GM18868 (cell line): Measurements from ENCODE around the gene GRM6.

ENCODE experiments used
- ATAC-seq: cut with Tn5 transposase; IDR thresholded peaks from one replicate; pipeline ENCODE4 v1.9.1; 2021; ENCODE audit warnings: mild to moderate bottlenecking, moderate library complexity; ENCODE audit not compliant: unreplicated experiment

GRM6 gene

DNA sequence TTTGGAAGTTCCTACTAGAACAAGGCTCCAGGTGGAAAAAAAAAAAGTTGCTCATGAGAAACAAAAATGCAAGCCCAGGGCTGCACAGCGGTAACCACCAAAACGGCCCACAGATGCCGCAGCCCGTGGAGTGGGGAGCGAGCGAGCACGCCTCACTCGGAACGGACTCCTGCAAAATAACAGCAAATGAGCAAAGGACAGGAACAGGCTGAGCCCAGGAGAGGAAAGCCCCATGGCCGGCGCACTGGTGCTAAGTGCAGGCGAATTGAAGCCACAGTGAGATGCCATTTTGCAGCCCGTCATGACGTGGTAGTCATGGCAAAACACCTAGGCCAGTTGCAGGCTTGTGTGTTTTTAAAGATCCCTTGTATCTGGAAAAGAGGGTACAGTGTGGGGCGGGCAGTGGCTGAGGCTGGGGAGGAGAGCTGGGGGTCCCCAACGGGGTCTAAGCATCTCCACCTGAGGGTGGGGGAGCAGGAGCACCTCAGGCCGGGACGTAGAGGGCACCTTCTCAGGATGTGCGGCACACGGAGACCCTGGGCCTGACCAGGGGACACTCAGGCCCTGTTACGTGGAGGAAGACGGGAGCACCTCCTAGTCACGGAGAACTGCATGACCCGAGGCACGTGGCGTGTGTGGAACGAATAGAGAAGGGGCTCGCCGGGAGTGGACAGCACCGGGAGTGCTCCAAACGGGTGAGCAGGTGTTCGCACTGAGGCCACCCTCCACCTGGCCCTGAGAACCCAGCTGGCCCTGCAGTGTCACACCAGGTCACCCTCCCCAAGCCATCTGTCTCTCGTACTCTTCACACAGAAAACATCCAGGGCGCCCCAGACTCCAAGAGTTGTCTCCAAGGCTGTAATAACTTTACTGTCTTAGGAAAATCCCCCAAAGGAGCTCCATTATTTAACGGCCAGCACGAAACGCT lies 10.7 kb downstream of the GRM6 start:
- no peak for ATAC-seq

DNA sequence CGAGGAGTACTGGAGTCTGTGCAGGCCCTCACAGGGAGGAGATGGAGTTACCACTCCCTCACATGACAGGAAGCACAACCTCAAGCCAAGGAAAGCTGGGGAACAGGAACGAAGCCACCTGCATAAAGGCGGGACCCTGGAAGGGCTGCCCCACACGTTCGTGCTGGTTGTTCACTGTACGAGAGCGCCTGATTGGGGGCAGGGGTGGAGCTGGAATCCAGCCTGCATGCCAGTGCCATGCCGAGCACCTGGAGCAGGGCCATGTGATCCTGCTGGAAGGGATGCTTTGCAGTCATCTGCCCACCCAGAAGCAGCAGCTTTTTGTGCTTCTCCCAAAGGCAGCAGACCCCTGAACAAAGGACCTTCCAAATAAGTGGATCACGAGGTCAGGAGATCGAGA lies 11.4 kb downstream of the GRM6 start:
- no peak for ATAC-seq

DNA sequence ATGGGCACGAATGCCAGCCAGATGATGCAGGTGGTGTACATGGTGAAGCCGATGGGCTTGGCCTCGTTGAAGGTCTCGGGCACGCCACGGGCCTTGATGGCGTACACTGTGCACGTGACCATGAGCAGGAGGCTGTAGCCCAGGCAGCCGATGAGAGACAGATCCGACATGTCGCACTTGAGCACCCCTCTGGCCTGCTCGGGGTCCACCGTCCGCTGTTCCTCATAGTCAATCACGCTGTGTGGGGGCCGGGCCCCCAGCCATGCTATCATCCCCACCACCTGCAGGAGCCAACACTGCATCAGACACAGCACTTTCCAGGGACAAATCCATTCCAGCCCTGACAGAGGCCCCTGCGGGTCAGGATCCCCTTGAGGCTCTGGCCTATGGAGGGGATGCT lies 12.2 kb downstream of the GRM6 start:
- no peak for ATAC-seq

DNA sequence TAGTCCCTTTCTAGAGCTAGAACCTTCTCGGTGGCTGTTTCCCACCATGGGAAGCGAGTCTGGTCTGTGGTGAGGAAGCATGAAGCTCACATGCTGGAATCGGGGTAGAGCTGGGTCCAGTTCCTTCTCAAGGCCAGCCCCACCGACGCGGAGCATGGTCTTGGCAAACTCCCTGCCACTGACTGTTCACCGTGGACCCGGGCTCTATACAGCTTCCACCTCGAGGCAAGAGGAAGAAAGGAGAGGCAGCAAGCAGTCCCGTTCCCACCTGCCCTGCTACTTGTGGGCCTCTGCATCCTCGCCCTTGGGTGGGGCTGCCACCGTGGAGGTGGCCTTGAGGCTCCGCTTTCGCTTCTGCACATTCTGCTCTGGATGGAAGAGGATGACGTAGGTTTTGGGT lies 13.7 kb downstream of the GRM6 start:
- no peak for ATAC-seq

DNA sequence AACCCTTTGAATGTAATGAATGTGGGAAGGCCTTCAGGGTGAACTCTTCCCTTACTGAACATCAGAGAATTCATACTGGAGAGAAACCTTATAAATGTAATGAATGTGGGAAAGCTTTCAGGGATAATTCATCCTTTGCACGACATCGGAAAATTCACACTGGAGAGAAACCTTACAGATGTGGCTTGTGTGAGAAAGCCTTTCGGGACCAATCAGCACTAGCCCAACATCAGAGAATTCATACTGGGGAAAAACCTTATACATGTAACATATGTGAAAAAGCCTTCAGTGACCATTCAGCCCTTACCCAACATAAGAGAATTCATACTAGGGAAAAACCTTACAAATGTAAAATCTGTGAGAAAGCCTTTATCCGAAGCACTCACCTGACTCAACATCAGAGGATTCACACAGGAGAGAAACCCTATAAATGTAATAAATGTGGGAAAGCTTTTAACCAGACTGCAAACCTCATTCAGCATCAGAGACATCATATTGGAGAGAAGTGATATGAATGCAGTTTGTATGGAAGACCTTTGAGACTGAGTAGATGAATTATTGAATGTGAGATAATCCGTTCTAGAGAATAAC lies 29.6 kb downstream of the GRM6 start:
- no peak for ATAC-seq

DNA sequence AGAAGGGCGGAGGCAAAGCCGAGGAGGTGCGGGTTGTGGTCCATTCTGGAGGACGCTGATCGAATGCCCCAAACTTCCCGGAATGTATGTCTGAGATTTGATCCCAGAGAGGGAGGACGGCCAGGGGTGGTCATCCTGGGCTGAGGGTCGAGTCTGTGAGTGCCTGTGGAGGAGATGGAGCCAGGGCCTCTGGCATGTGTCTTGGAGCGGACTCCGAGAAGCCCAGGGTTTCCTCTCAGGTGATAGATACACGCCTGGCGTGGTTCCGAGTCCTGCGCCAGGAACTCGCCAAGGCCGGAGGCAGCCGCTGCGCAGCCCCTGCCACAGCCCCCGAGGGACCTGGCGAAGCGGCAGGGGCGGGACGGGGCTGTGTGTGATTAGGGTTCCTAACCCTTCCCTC lies 53.8 kb downstream of the GRM6 start:
- no peak for ATAC-seq

DNA sequence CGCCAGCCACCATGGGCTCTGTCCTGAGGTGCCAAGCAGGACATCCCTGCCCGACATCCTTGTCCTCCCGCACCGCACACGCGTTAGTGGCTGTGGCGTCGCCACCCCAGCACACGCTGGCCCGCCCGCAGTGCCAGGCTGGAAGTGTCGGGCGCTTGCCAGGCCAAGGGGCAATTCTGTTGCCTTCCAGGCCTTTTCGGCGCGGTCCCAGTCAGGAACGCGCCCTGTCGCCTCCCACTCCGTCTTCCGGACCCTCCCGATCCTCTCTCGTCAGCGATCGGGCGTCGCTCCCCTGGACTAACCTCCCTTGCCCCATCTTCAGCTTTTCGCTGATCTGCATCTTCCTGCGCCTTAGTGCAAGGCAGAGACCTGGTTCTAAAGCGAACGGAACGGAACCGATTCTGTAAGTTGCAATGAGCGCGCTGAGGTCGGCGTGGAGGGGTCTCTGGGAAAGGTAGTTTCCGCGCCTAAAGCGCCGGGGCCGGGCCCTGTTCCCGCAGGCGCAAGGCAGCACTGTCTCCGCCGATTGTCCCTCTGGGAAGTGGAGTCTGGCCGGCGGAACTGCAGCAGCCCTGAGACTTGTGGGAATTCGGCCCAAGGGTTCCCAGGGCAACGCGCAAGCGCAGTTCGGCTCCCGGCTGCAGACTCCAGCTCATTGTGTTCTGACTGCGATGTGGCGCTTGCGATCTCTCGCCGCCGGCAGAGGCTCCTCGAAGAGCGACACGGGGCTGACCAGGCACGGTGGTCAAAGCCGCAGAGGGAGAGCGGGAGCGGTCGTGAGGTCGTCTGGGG lies 54.4 kb downstream of the GRM6 start, which contains the start of gene ZNF454:
ZNF454 (plus strand) TSS at position 630 of the 792 bp plus-strand sequence. CDS start 1,594 bp downstream, outside the sequence.
- ATAC-seq = no peak

DNA sequence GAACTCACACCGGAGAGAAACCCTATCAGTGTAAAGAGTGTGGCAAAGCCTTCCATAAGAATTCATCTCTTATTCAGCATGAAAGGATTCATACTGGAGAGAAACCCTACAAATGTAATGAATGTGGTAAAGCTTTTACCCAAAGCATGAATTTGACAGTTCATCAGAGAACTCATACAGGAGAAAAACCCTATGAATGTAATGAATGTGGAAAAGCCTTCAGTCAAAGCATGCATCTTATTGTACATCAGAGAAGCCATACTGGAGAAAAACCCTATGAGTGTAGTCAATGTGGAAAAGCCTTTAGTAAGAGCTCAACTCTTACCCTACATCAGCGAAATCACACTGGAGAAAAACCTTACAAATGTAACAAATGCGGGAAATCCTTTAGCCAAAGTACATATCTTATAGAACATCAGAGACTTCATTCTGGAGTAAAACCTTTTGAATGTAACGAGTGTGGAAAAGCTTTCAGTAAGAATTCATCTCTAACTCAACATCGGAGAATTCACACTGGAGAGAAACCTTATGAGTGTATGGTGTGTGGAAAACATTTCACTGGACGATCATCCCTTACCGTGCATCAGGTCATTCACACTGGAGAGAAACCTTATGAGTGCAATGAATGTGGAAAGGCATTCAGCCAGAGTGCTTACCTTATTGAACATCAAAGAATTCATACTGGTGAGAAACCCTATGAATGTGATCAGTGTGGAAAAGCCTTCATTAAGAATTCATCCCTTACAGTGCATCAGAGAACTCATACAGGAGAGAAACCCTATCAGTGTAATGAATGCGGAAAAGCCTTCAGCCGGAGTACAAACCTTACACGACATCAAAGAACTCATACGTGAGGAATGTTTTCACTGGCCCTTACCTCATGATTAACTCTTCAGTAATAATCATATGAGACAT lies 63.0 kb downstream of the GRM6 start:
- no peak for ATAC-seq
